Measurements from ENCODE around the gene NAPB. TPM values are rescaled to one million over a fixed set of nuclear protein-coding genes. Genes with fewer than 3 reads are reported as not detected.
A peak's percentile ranks its signal among the peaks of the same experiment; 100 is the strongest.
"Not testable (repeated sequence)": the region's sequence is repeated elsewhere in the genome, so short reads cannot be mapped to it uniquely, and the experiment has no call there.

NAPB gene
- total RNA-seq, 2 experiments from 2014 or later = 15.6 to 18.7 TPM

DNA sequence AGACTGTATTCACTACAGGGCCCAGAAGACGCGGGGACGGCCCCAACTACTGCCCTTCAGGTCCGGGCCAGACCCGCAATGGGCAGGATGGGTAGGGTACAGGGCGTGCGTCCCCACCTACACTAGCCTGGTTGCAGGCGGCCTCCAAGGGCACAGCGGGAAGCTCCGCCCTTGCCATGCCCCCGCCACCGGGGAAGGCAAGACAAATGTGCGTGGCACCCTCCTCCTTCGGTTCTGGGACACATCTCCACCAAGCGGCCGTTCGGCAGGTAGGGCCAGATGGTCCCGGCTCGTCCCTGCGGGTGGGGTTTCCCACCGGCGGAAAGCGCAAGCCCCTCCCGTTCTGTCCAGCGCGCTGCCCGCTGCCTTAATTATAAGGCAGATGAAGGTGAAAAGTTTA is 65.1 kb downstream of the NAPB start:
- peaks cover 28% of the 10 kb centered on the region for H3K36me3 Mint-ChIP-seq (ENCODE audit: low read depth)
- peaks cover 50% of the 10 kb centered on the region for H3K4me1 Mint-ChIP-seq (ENCODE audit: low read depth)
- H3K27me3 Mint-ChIP-seq (ENCODE audit: low read depth) = no peaks in the 10 kb centered on the region
- H3K4me3 Mint-ChIP-seq = no peak overlapping the region
- ChIA-PET POLR2A (interaction anchor here (1.5 to 2.6 kb wide), 2 partner anchors 64 to 65 kb away, joined by 4 to 11 read pairs; partner anchors contain the start of gene NAPB), CTCF (no interaction called here)
- no peak for DNase-seq
- ATAC-seq = no peak
- H3K9me3 Mint-ChIP-seq (ENCODE audit: insufficient read depth) = no peaks in the 10 kb centered on the region
- no peak overlapping the region for H3K27ac Mint-ChIP-seq

DNA sequence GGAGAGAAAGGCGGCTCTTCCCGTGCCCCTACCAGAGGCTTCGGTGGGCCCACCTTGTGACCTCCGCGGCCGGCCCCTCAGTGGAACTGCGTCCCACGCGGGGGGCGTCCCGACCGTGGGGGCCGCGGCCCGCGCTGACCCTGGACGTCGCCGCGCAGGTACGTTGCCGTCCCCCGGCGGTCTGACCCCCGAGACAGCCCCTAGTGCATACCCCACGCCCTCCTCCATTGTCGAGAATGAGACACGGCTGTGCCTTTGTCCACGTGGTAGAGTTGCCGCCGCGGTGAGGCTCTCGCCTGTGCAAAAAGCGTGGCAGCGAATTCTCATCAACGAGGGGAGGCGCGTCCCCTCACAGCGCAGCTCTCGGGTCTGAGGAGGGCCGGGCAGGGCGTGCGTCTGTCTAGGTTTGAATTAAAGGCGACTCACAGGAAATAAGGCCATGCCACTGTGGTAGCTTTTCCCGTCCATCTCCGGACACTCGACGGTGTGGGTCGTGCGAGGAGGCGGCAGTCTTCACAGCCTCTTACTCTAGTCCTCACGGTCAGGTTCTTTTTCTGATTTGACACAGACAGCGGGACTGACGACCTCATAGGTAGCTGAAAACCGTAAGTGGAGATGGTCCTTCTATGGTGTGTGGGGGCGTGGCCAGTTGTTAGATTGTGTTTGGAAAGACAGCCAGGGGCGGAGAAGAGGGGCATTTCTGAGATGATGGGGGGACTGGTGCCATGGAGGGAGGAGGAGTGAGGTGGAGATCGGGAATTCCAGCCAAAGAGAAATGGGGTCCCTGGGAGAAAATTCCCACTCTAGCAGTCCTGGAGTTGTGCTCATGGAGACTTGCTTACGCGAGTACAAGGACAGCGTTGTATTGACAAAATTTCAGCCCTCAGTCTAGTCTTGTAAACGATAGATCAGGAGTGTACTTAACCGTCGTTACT is 70.1 kb downstream of the NAPB start:
- H3K27me3 Mint-ChIP-seq (ENCODE audit: low read depth) = no peaks in the 10 kb centered on the region
- peak overlapping the region; percentile 83 for H3K4me3 Mint-ChIP-seq
- H3K27ac Mint-ChIP-seq = peak overlapping the region; percentile 100
- DNase-seq (peak; percentile 72), ATAC-seq (peak; percentile 31)
- peaks cover 38% of the 10 kb centered on the region for H3K4me1 Mint-ChIP-seq (ENCODE audit: low read depth)
- CTCF ChIA-PET = interaction anchor here (1.2 to 3.3 kb wide), 9 partner anchors 7 to 256 kb away, joined by 3 to 64 read pairs (median 17); partner anchors contain the start of gene NAPB
- POLR2A ChIA-PET = interaction anchor here (1.3 to 2.6 kb wide), 11 partner anchors 8 to 264 kb away, joined by 3 to 29 read pairs (median 9); partner anchors contain the start of genes CSTL1, GZF1 and NAPB
- H3K36me3 Mint-ChIP-seq (ENCODE audit: low read depth) = peaks cover 28% of the 10 kb centered on the region
- H3K9me3 Mint-ChIP-seq (ENCODE audit: insufficient read depth) = no peaks in the 10 kb centered on the region

DNA sequence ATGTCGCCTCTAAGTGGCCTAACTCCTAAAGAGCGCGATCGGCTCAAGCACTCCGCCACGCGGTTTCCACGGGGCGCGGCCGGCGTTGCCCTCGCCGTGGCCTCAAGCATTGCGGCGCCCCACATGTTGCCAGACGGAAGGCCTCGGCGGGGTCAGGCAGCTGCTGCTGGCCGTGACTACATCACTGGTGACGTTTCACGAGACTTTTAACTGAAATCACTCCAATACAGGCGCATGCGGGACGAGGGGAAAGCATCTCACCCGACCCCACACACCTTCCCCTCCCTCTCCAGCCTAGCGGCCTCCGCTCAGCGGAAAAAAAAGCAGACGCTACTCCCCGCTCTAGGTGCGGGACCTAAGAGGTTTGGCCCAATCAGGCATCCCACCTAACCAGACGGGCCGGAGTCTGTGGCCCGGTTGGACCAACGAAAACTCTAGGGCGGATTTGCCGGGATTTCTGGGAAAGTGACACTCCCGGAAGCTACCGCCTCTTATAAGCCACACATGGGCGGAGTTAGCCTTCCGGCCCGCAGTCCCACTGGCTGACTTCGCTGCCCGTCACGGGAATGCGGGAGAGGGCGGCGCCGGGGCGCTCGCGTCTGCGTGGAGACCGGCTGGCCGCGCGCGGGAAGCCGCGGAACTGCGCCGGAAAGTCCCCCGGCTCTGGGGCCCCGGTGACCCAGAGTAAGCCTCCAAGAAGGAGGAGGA is 70.9 kb downstream of the NAPB start, which contains the start of gene NXT1:
TSS of gene NXT1 (plus strand) at position 596 of the 708 bp plus-strand sequence. CDS start 3,251 bp downstream, outside the sequence.
- ChIA-PET POLR2A (interaction anchor here (0.7 to 2.6 kb wide), 15 partner anchors 8 to 264 kb away, joined by 3 to 29 read pairs (median 7); partner anchors contain the start of genes CSTL1, GZF1 and NAPB), CTCF (interaction anchor here (0.7 to 3.3 kb wide), 24 partner anchors 8 to 663 kb away, joined by 3 to 64 read pairs (median 5); partner anchors contain the start of genes CST11 and NAPB)
- ATAC-seq (peak; percentile 87), DNase-seq (peak; percentile 95)
- Mint-ChIP-seq H3K4me1 (ENCODE audit: low read depth) (peaks cover 34% of the 10 kb centered on the region), H3K4me3 (peak within 1 kb of the TSS; percentile 83), H3K36me3 (ENCODE audit: low read depth) (peaks cover 23% of the 10 kb centered on the region), H3K27me3 (ENCODE audit: low read depth) (no peaks in the 10 kb centered on the region), H3K27ac (peak within 1 kb of the TSS; percentile 100), H3K9me3 (ENCODE audit: insufficient read depth) (no peaks in the 10 kb centered on the region)

DNA sequence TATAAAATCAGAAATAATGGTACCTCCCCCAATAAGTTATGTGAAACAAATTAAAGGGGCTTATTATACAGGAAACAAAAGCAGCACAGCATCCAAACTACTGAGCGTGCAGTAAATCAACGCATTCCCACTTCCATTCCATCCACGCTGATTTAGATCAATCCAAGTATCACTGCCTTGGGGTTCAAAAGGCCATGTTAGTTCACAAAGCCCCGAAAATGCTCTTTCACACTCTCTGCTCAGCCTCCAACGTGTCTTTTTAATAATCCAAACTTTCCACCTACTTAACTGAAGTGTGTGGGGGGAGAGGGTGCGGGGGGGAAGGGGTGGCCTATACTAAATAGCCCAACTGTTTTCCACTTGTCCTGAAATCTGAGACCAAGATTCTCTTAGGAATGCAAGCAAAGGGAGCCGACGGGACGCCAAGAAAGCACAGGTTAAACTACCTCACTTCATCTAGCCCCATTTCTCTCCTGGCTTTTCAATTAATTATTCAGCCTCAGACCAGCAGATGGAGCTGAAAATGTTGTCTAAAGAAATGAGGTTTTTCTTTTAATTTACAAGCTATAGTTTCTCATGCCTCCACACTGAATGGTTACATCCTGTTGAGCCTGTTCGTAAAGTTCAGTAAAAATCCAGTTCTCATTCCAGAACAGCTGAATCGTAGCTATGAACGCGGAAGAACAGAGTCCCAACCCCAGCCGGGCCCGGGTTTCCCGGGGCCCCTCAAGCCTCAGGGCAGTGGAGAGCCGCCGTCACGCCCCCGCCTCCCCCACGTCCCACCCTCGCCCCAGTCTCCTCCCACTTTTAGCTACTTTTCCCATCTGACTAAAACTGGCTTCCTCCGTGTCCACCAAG is 71.7 kb downstream of the NAPB start:
- ATAC-seq (peak; percentile 59), DNase-seq (peak; percentile 81)
- Mint-ChIP-seq H3K4me3 (peak overlapping the region; percentile 83), H3K4me1 (ENCODE audit: low read depth) (peaks cover 34% of the 10 kb centered on the region), H3K36me3 (ENCODE audit: low read depth) (peaks cover 18% of the 10 kb centered on the region), H3K27ac (peak overlapping the region; percentile 100), H3K9me3 (ENCODE audit: insufficient read depth) (no peaks in the 10 kb centered on the region), H3K27me3 (ENCODE audit: low read depth) (no peaks in the 10 kb centered on the region)
- POLR2A ChIA-PET = interaction anchor here (0.7 to 2.6 kb wide), 16 partner anchors 9 to 263 kb away, joined by 3 to 29 read pairs (median 6); partner anchors contain the start of genes CSTL1, GZF1 and NAPB
- CTCF ChIA-PET = interaction anchor here (0.7 to 3.3 kb wide), 26 partner anchors 9 to 662 kb away, joined by 3 to 64 read pairs (median 4); partner anchors contain the start of genes CST11 and NAPB

DNA sequence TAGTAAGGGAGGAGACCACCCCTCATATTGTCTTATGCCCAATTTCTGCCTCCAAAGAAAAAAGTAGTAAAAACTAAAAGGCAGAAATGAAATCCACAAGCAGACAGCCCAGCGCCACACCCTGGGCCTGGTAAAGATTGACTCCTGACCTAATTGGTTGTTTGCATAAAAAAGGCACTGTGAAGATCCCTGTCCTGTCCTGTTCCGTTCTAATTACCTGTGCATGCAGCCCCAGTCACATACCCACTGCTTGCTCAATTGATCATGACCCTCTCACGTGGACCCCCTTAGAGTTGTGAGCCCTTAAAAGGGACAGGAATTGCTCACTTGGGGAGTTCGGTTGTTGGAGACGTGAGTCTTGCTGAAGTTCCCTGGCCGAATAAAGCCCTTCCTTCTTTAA is 72.8 kb downstream of the NAPB start:
- CTCF ChIA-PET = interaction anchor here (1.2 to 3.3 kb wide), 9 partner anchors 10 to 657 kb away, joined by 3 to 64 read pairs (median 7); partner anchors contain the start of gene NAPB
- ATAC-seq; H3K36me3 Mint-ChIP-seq (ENCODE audit: low read depth); H3K9me3 Mint-ChIP-seq (ENCODE audit: insufficient read depth); DNase-seq; POLR2A ChIA-PET; H3K27me3 Mint-ChIP-seq (ENCODE audit: low read depth): not testable (repeated sequence)
- Mint-ChIP-seq H3K4me1 (ENCODE audit: low read depth) (peaks cover 29% of the 10 kb centered on the region), H3K27ac (peak overlapping the region; percentile 34), H3K4me3 (peak overlapping the region; percentile 34)

DNA sequence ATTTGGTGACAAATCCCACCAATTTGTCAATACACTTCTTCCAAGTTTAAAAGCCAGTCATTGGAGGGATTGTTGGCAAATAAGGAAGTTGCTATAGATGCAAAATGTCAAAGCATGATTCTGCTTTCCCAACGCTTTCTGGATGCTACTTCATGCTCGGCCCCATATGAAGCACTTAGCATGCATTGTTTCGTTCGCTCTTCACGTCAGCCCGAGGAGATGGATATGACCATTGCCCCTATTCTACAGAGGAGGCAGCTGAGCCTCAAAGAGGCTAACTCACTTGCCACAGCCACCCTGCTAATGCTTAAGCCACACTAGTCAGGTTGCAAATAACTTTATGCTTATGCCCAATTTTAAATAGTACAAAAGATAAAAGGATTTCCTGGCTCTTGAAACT is 73.5 kb downstream of the NAPB start:
- H3K4me1 Mint-ChIP-seq (ENCODE audit: low read depth) = peaks cover 27% of the 10 kb centered on the region
- POLR2A ChIA-PET = no interaction called here
- H3K9me3 Mint-ChIP-seq (ENCODE audit: insufficient read depth) = no peaks in the 10 kb centered on the region
- H3K36me3 Mint-ChIP-seq (ENCODE audit: low read depth) = peaks cover 4% of the 10 kb centered on the region
- H3K4me3 Mint-ChIP-seq = no peak overlapping the region
- CTCF ChIA-PET = interaction anchor here (1.4 kb wide), 1 partner anchor 656 kb away, joined by 3 read pairs; no protein-coding TSS in a partner anchor
- H3K27me3 Mint-ChIP-seq (ENCODE audit: low read depth) = no peaks in the 10 kb centered on the region
- DNase-seq (no peak), ATAC-seq (no peak)
- peak overlapping the region; percentile 10 for H3K27ac Mint-ChIP-seq

- ATAC-seq = no peak
- Mint-ChIP-seq H3K27ac (no peak overlapping the region), H3K36me3 (ENCODE audit: low read depth) (no peaks in the 10 kb centered on the region), H3K4me3 (no peak overlapping the region), H3K9me3 (ENCODE audit: insufficient read depth) (no peaks in the 10 kb centered on the region), H3K27me3 (ENCODE audit: low read depth) (no peaks in the 10 kb centered on the region), H3K4me1 (ENCODE audit: low read depth) (peaks cover 17% of the 10 kb centered on the region)
- ChIA-PET CTCF (no interaction called here), POLR2A (interaction anchor here (1.0 kb wide), 1 partner anchor 12 kb away, joined by 3 read pairs; no protein-coding TSS in a partner anchor)
- DNase-seq = no peak
Measured at GRCh38 chr20:23346002-23346401, 75.3 kb downstream of the NAPB start.

DNA sequence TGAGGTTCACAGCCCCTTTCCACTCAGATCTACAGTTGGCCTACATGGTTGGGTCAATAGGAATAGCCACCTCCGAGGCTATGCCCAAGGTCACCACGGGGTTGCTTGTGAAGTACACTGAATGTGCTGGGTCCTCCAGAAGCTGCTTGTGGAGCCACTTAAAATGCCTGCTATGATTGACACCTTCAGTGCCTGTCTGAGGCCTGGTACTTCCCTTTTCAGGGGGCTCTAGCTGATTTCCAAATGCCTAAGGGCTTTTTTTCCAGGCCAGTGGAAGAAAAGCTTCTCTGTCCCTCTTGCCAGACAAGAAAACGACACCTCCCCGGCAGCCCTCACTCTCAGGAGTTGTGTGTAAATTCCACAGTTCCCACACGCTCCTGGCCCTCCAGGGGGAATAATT is 77.0 kb downstream of the NAPB start:
- Mint-ChIP-seq H3K4me3 (no peak overlapping the region), H3K9me3 (ENCODE audit: insufficient read depth) (no peaks in the 10 kb centered on the region), H3K4me1 (ENCODE audit: low read depth) (peaks cover 9% of the 10 kb centered on the region), H3K27ac (no peak overlapping the region), H3K36me3 (ENCODE audit: low read depth) (no peaks in the 10 kb centered on the region), H3K27me3 (ENCODE audit: low read depth) (no peaks in the 10 kb centered on the region)
- ChIA-PET POLR2A (no interaction called here), CTCF (interaction anchor here (1.0 kb wide), 1 partner anchor 14 kb away, joined by 3 read pairs; no protein-coding TSS in a partner anchor)
- DNase-seq = no peak
- no peak for ATAC-seq

DNA sequence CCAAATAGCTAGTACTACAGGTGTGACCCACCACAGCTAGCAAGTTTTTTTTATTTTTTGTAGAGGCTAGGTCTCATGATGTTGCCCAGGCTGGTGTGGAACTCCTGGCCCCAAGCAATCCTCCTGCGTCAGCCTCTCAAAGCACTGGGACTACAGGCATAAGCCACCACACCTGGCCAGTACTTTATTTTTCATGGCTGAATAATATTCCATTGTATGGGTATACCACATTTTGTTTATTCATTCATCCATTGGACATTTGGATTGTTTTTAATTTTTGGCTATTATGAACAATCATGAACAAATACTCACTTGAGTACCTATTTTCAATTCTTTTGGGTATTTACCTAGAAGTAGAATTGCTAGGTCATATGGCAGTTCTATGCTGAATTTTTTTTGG is 77.7 kb downstream of the NAPB start:
- Mint-ChIP-seq H3K4me3 (no peak overlapping the region), H3K36me3 (ENCODE audit: low read depth) (no peaks in the 10 kb centered on the region), H3K27me3 (ENCODE audit: low read depth) (no peaks in the 10 kb centered on the region), H3K9me3 (ENCODE audit: insufficient read depth) (no peaks in the 10 kb centered on the region), H3K27ac (no peak overlapping the region), H3K4me1 (ENCODE audit: low read depth) (peaks cover 3% of the 10 kb centered on the region)
- DNase-seq = no peak
- ChIA-PET POLR2A (interaction anchor here (0.6 kb wide), 1 partner anchor 38 kb away, joined by 3 read pairs; no protein-coding TSS in a partner anchor), CTCF (interaction anchor here (1.7 kb wide), 1 partner anchor 652 kb away, joined by 4 read pairs; no protein-coding TSS in a partner anchor)
- ATAC-seq = no peak

- H3K36me3 Mint-ChIP-seq (ENCODE audit: low read depth) = no peaks in the 10 kb centered on the region
- CTCF ChIA-PET = interaction anchor here (0.7 to 3.5 kb wide), 10 partner anchors 9 to 1002 kb away, joined by 3 to 30 read pairs (median 4); partner anchors contain the start of genes CD93 and NXT1
- DNase-seq = no peak
- peaks cover 7% of the 10 kb centered on the region for H3K4me1 Mint-ChIP-seq (ENCODE audit: low read depth)
- POLR2A ChIA-PET = interaction anchor here (2.4 kb wide), 1 partner anchor 9 kb away, joined by 17 read pairs; the partner anchor contains the start of gene NXT1
- no peak overlapping the region for H3K27ac Mint-ChIP-seq
- no peaks in the 10 kb centered on the region for H3K27me3 Mint-ChIP-seq (ENCODE audit: low read depth)
- no peak overlapping the region for H3K4me3 Mint-ChIP-seq
- no peaks in the 10 kb centered on the region for H3K9me3 Mint-ChIP-seq (ENCODE audit: insufficient read depth)
- ATAC-seq = no peak
Measured at GRCh38 chr20:23341073-23341472, 80.2 kb downstream of the NAPB start.
